H1 (cell line): ENCODE results near the gene ACVRL1. TPM values are rescaled to one million over a fixed set of nuclear protein-coding genes. Genes with fewer than 3 reads are reported as not detected.

ENCODE experiments used
- CTCF ChIA-PET: fragments of 300-600 bp; sonication (Branson Sonifier 250); formaldehyde crosslinking; loops from one replicate; lab custom pipeline; 2021; ENCODE audit not compliant: partially characterized antibody; lab: Charles Lee
- POLR2A ChIA-PET: fragments of 300-600 bp; sonication (Branson Sonifier 250); formaldehyde crosslinking; loops from one replicate; lab custom pipeline; 2021; ENCODE audit warnings: inconsistent platforms; ENCODE audit not compliant: partially characterized antibody; lab: Charles Lee
- DNase-seq, 2 experiments: peaks; one replicate each; pipeline versions ENCODE4 v3.0.0 to v3.0.0-alpha.2; 2010 to 2022; ENCODE audit warnings: low spot score in 2 of 2, low read depth in 1 of 2, mixed read lengths in 1 of 2
- FAIRE-seq: peaks from 2 replicates; lab custom pipeline; 2011; peaks lifted over from hg19 to GRCh38; lab: Jason Lieb, UNC
- H2AFZ ChIP-seq: 2 replicates; pipeline ENCODE4 v1.8.1; 2012; ENCODE audit warnings: low read length, inconsistent platforms
- H2AK5ac ChIP-seq: 2 replicates; pipeline ENCODE4 v1.6.1; 2013; ENCODE audit warnings: low read depth, low read length
- H2BK120ac ChIP-seq: replicated peaks from 2 replicates; pipeline ENCODE3; 2013; ENCODE audit warnings: low read depth, low read length, inconsistent platforms
- H2BK12ac ChIP-seq: 2 replicates; pipeline ENCODE4 v1.6.1; 2013; ENCODE audit warnings: low read depth, low read length
- H2BK15ac ChIP-seq: 2 replicates; pipeline ENCODE4 v1.6.1; 2013; ENCODE audit warnings: low read length
- H2BK20ac ChIP-seq: 2 replicates; pipeline ENCODE4 v1.6.1; 2013; ENCODE audit warnings: low read length
- H2BK5ac ChIP-seq: 2 replicates; pipeline ENCODE4 v1.6.1; 2013; ENCODE audit warnings: low read depth, low read length
- H3K14ac ChIP-seq: 2 replicates; pipeline ENCODE4 v1.6.1; 2013; ENCODE audit warnings: inconsistent platforms; ENCODE audit not compliant: insufficient read length
- H3K18ac ChIP-seq: 2 replicates; pipeline ENCODE4 v1.6.1; 2013; ENCODE audit warnings: low read length; ENCODE audit errors: extremely low read depth
- H3K23ac ChIP-seq: 2 replicates; pipeline ENCODE4 v1.6.1; 2013; ENCODE audit warnings: inconsistent platforms; ENCODE audit not compliant: insufficient read length
- H3K23me2 ChIP-seq: 2 replicates; pipeline ENCODE4 v1.6.1; 2013; ENCODE audit warnings: low read depth, low read length
- H3K27ac ChIP-seq: 2 replicates; pipeline ENCODE4 v1.6.1; 2011; ENCODE audit warnings: low read depth, low read length, inconsistent platforms
- H3K27me3 ChIP-seq, 4 experiments: replicated peaks in 1 of 4; 1 replicate in 1 of 4; 2 replicates in 3 of 4; pipeline versions ENCODE4 v1.6.1 to v1.8.1; 2011 to 2013; ENCODE audit warnings: low read length in 3 of 4, mild to moderate bottlenecking in 3 of 4, inconsistent platforms in 2 of 4, mixed read lengths in 2 of 4, moderate library complexity in 1 of 4; ENCODE audit not compliant: control insufficient read depth in 3 of 4, insufficient read depth in 3 of 4; ENCODE audit errors: extremely low read depth in 1 of 4
- H3K36me3 ChIP-seq, 4 experiments: 2 replicates each; pipeline versions ENCODE4 v1.6.1 to v1.8.1; 2011 to 2013; ENCODE audit warnings: mild to moderate bottlenecking in 4 of 4, low read length in 3 of 4, moderate library complexity in 2 of 4, control low read depth in 1 of 4, inconsistent platforms in 1 of 4; ENCODE audit not compliant: insufficient read depth in 4 of 4, control insufficient read depth in 2 of 4
- H3K4ac ChIP-seq: replicated peaks from 2 replicates; pipeline ENCODE3; 2013; ENCODE audit warnings: low read length, low read depth, mixed read lengths, inconsistent platforms; ENCODE audit not compliant: insufficient read length
- H3K4me1 ChIP-seq, 4 experiments: replicated peaks in 1 of 4; 1 replicate in 1 of 4; 2 replicates in 3 of 4; pipeline versions ENCODE4 v1.6.1 to v1.8.1; 2011 to 2013; ENCODE audit warnings: low read length in 3 of 4, inconsistent platforms in 2 of 4, mixed read lengths in 1 of 4; ENCODE audit not compliant: insufficient read depth in 4 of 4, control insufficient read depth in 3 of 4
- H3K4me2 ChIP-seq, 2 experiments: 2 replicates each; pipeline versions ENCODE4 v1.6.1 to v1.8.1; 2011 to 2013; ENCODE audit warnings: low read depth in 2 of 2, low read length in 2 of 2, control low read depth in 1 of 2, inconsistent platforms in 1 of 2, mild to moderate bottlenecking in 1 of 2; ENCODE audit not compliant: insufficient read depth in 1 of 2
- H3K4me3 ChIP-seq, 4 experiments: fragments of 200-600, 300-600 bp in 1 of 4; sonication (generic), shearing (Covaris generic), sonication (Bioruptor Twin) in 1 of 4; 2 replicates each; pipeline versions ENCODE4 v1.5.1 to v1.8.1; 2011 to 2016; ENCODE audit warnings: low read length in 4 of 4, low read depth in 3 of 4, control low read depth in 2 of 4, inconsistent platforms in 2 of 4, mild to moderate bottlenecking in 2 of 4, mixed read lengths in 1 of 4, moderate library complexity in 1 of 4; ENCODE audit not compliant: insufficient read depth in 2 of 4; ENCODE audit errors: extremely low read depth in 1 of 4
- H3K56ac ChIP-seq: replicated peaks from 2 replicates; pipeline ENCODE3; 2013; ENCODE audit warnings: low read depth, mild to moderate bottlenecking, mixed read lengths, low read length, inconsistent platforms; ENCODE audit not compliant: insufficient read length
- H3K79me1 ChIP-seq: 2 replicates; pipeline ENCODE4 v1.6.1; 2013; ENCODE audit warnings: low read depth, low read length, control low read depth
- H3K79me2 ChIP-seq, 2 experiments: 2 replicates each; pipeline versions ENCODE4 v1.6.1 to v1.8.1; 2012 to 2013; ENCODE audit warnings: low read length in 2 of 2, mild to moderate bottlenecking in 2 of 2, inconsistent platforms in 1 of 2; ENCODE audit not compliant: insufficient read depth in 2 of 2, control insufficient read depth in 1 of 2
- H3K9ac ChIP-seq, 4 experiments: replicated peaks in 1 of 4; 1 replicate in 1 of 4; 2 replicates in 3 of 4; pipeline versions ENCODE4 v1.6.1 to v1.8.1; 2011 to 2013; ENCODE audit warnings: low read depth in 3 of 4, low read length in 3 of 4, control low read depth in 2 of 4, mild to moderate bottlenecking in 2 of 4, moderate library complexity in 2 of 4, inconsistent platforms in 1 of 4; ENCODE audit errors: extremely low read depth in 1 of 4
- H3K9me3 ChIP-seq, 2 experiments: 2 replicates each; pipeline versions ENCODE4 v1.6.1 to v1.8.1; 2012 to 2013; ENCODE audit warnings: mild to moderate bottlenecking in 2 of 2, moderate library complexity in 2 of 2, control low read depth in 1 of 2, inconsistent platforms in 1 of 2, low read depth in 1 of 2, low read length in 1 of 2, mixed read lengths in 1 of 2; ENCODE audit not compliant: insufficient read depth in 2 of 2
- H4K20me1 ChIP-seq, 2 experiments: replicated peaks in 1 of 2; 2 replicates each; pipeline versions ENCODE3 to v1.8.1; 2011 to 2013; ENCODE audit warnings: inconsistent platforms in 2 of 2, low read length in 2 of 2, mild to moderate bottlenecking in 1 of 2; ENCODE audit not compliant: insufficient read depth in 2 of 2, control insufficient read depth in 1 of 2
- H4K5ac ChIP-seq: 2 replicates; pipeline ENCODE4 v1.6.1; 2013; ENCODE audit warnings: low read length, low read depth, mixed read lengths, inconsistent platforms; ENCODE audit not compliant: insufficient read length
- H4K8ac ChIP-seq: 2 replicates; pipeline ENCODE4 v1.8.0; 2013; ENCODE audit warnings: mild to moderate bottlenecking, moderate library complexity, low read length, inconsistent platforms; ENCODE audit not compliant: insufficient read depth; ENCODE audit errors: extremely low read depth
- H4K91ac ChIP-seq: replicated peaks from 2 replicates; pipeline ENCODE3; 2013; ENCODE audit warnings: low read length, mixed read lengths, inconsistent platforms; ENCODE audit not compliant: insufficient read length
- ATF3 ChIP-seq: IDR thresholded peaks from 2 replicates; pipeline ENCODE4 v1.6.1; 2011; ENCODE audit warnings: low read depth, mild to moderate bottlenecking, low read length; ENCODE audit not compliant: insufficient read depth
- CBX8 ChIP-seq: fragments of 300-800, 300-1000 bp; sonication (generic); IDR thresholded peaks from 2 replicates; pipeline ENCODE4 v1.7.1; 2016; ENCODE audit warnings: low read depth, low read length, borderline replicate concordance
- CHD2 ChIP-seq: IDR thresholded peaks from 2 replicates; pipeline ENCODE4 v1.6.1; 2012; ENCODE audit warnings: low read length, improper control_type of control experiment
- CREB1 ChIP-seq: IDR thresholded peaks from 2 replicates; pipeline ENCODE4 v1.6.1; 2012; ENCODE audit warnings: inconsistent platforms
- FOSL1 ChIP-seq: IDR thresholded peaks from 2 replicates; pipeline ENCODE4 v1.6.1; 2011; ENCODE audit warnings: mild to moderate bottlenecking, low read depth, low read length, moderate library complexity; ENCODE audit not compliant: insufficient read depth
- JUND ChIP-seq: IDR thresholded peaks from 2 replicates; pipeline ENCODE4 v1.6.1; 2011; ENCODE audit warnings: mild to moderate bottlenecking, improper control_type of control experiment, low read length
- KDM5A ChIP-seq: fragments of 200-600 bp; IDR thresholded peaks from 2 replicates; pipeline ENCODE4 v1.7.1; 2012; ENCODE audit warnings: mild to moderate bottlenecking, low read length, inconsistent platforms, mixed read lengths
- POLR2A ChIP-seq, 2 experiments: IDR thresholded peaks; 1 replicate in 1 of 2; 2 replicates in 1 of 2; pipeline ENCODE4 v1.6.1; 2011; ENCODE audit warnings: low read depth in 2 of 2, low read length in 2 of 2, mild to moderate bottlenecking in 2 of 2; ENCODE audit errors: control extremely low read depth in 1 of 2
- RNF2 ChIP-seq: fragments of 200-900, 300-1000 bp; sonication (generic); IDR thresholded peaks from 2 replicates; pipeline ENCODE4 v1.7.1; 2016; ENCODE audit warnings: borderline replicate concordance, low read depth, mild to moderate bottlenecking, antibody characterized with exemption, low read length; ENCODE audit not compliant: poor library complexity, severe bottlenecking; ENCODE audit errors: missing control alignments
- SIX5 ChIP-seq: IDR thresholded peaks from 2 replicates; pipeline ENCODE4 v1.6.1; 2011; ENCODE audit warnings: mild to moderate bottlenecking, low read depth, low read length
- SUZ12 ChIP-seq: fragments of 200-600 bp; sonication (generic); IDR thresholded peaks from 2 replicates; pipeline ENCODE4 v1.6.1; 2012; ENCODE audit warnings: mild to moderate bottlenecking, inconsistent platforms, low read length, moderate library complexity, mixed read lengths
- TAF7 ChIP-seq: optimal IDR thresholded peaks from 2 replicates; pipeline ENCODE3; 2011; ENCODE audit warnings: low read depth, mild to moderate bottlenecking, inconsistent platforms, low read length, moderate library complexity, borderline replicate concordance
- TEAD4 ChIP-seq: IDR thresholded peaks from 2 replicates; pipeline ENCODE4 v1.6.1; 2012; ENCODE audit warnings: low read depth, low read length, inconsistent platforms, mixed read lengths
- ZNF274 ChIP-seq: IDR thresholded peaks from 2 replicates; pipeline ENCODE4 v1.7.0; 2012; ENCODE audit warnings: low read length, borderline replicate concordance; ENCODE audit errors: extremely low read depth
- WGBS, 2 experiments: shearing (Covaris generic) in 1 of 2; methylation state at CpG; one replicate each; pipeline versions ENCODE4 v1.1.6 to v1.1.7; 2013 to 2015; ENCODE audit warnings: low lambda C conversion rate in 2 of 2, mixed read lengths in 2 of 2, inconsistent platforms in 1 of 2, low coverage in 1 of 2, missing lambda C conversion rate in 1 of 2; ENCODE audit not compliant: insufficient replicate concordance in 2 of 2, insufficient coverage in 1 of 2, insufficient read length in 1 of 2; ENCODE audit errors: extremely low coverage in 1 of 2, missing lambda C conversion rate in 1 of 2; 5-methylcytosine and 5-hydroxymethylcytosine counted together
- polyA plus RNA-seq, 7 experiments: library from polyadenylated mRNA; depleted of rRNA in 3 of 7; stranded (reverse) in 5 of 7; unstranded in 2 of 7; fragments of >200 nt in 5 of 7; fragments of 200-250 nt in 2 of 7; gene quantifications; 1 replicate in 5 of 7; 2 replicates in 1 of 7; 4 replicates in 1 of 7; pipeline versions ENCODE4 v1.2.1 to v1.2.3, GENCODE V29; 2011 to 2013; ENCODE audit warnings: missing spikeins in 2 of 7, mixed read lengths in 2 of 7
- total RNA-seq: library from RNA; stranded (reverse); fragmentation: NEBNext Ultra II Directional; extraction: Animal tissue kit (Norgen Biotek cat#: 25700); gene quantifications from 2 replicates; pipeline ENCODE4 v1.2.1, GENCODE V29; 2021

The ACVRL1 gene
- total and polyA plus RNA-seq, 2 of the 8 experiments (the other 6 are each of a cell fraction or from before 2014, with no cell fraction given): 0.09 to 0.35 TPM

GRCh38 chr12:51962737-51963136, 55.4 kb downstream of the ACVRL1 start:
- Histone ChIP-seq H2AK5ac (no peak overlapping the region), H3K56ac (no peak overlapping the region), H4K20me1 (peaks cover 0 to 13% of the 10 kb centered on the region in 2 experiments), H3K14ac (no peak overlapping the region), H3K4me1 (peaks cover 0 to 4% (median 1%) of the 10 kb centered on the region in 4 experiments; a peak in 1 of 7 replicates), H4K91ac (no peak overlapping the region), H2BK12ac (no peak overlapping the region), H2BK120ac (no peak overlapping the region), H3K4me3 (no peak overlapping the region), H3K79me1 (no peaks in the 10 kb centered on the region), H3K18ac (no peak overlapping the region), H3K9ac (no peak overlapping the region), H4K5ac (no peak overlapping the region), H3K23ac (no peak overlapping the region), H3K36me3 (peaks cover 0 to 7% (median 0%) of the 10 kb centered on the region in 4 experiments; a peak in 2 of 8 replicates), H3K27ac (no peak overlapping the region), H3K4me2 (no peak overlapping the region), H3K4ac (no peak overlapping the region), H3K79me2 (peaks cover 0 to 18% of the 10 kb centered on the region in 2 experiments; a peak in 2 of 4 replicates), H3K23me2 (no peaks in the 10 kb centered on the region; the same call in 1 of the 2 replicates), H2BK5ac (no peak overlapping the region), H4K8ac (no peak overlapping the region), H3K27me3 (no peaks in the 10 kb centered on the region), H3K9me3 (no peaks in the 10 kb centered on the region; a peak in 1 of 4 replicates), H2BK20ac (no peak overlapping the region), H2AFZ (no peak overlapping the region), H2BK15ac (no peak overlapping the region)
- POLR2A ChIA-PET: interaction anchor here (0.9 to 1.1 kb wide), 4 partner anchors 12 to 98 kb away, joined by 3 to 4 read pairs (median 4); no protein-coding TSS in a partner anchor
- CTCF ChIA-PET: interaction anchor here (1.1 to 2.6 kb wide), 5 partner anchors 8 to 61 kb away, joined by 3 to 14 read pairs (median 3); no protein-coding TSS in a partner anchor
- WGBS, 2 experiments: 94% methylated on average over 3 of the region's 3 CpGs; no CpG with 5 or more reads in 1 of the 2 experiments
- FAIRE-seq (no peak), DNase-seq (no peak)
- TF ChIP-seq SIX5 (no peak), SUZ12 (no peak), FOSL1 (no peak), ZNF274 (no peak), ATF3 (no peak), KDM5A (no peak), JUND (no peak), CHD2 (no peak), CBX8 (no peak), RNF2 (no peak), TAF7 (no peak), TEAD4 (no peak), POLR2A (IDR thresholded peaks at IDR 0.05; ENCODE audit: control extremely low read depth in 1 of 2, low read depth in 2 of 2, low read length in 2 of 2) (no peak), CREB1 (no peak)
